ENCODE results near the gene CMTM3. TPM values are rescaled to one million over a fixed set of nuclear protein-coding genes. Genes with fewer than 3 reads are reported as not detected.

The CMTM3 gene
- polyA plus RNA-seq, 1 experiment, result 35.5 TPM

- POLR2A ChIA-PET, result no interaction called here
- no peak overlapping the region for H3K4me3 ChIP-seq (ENCODE audit: low read depth, low read length)
Measured at GRCh38 chr16:66569131-66569530, 35.4 kb upstream of the CMTM3 start.

GRCh38 chr16:66569827-66570405, 34.6 kb upstream of the CMTM3 start:
- Histone ChIP-seq H3K36me3 (ENCODE audit: control insufficient read depth, insufficient read depth, low read length) (peaks cover 2% of the 10 kb centered on the region), H3K27me3 (ENCODE audit: control insufficient read depth, insufficient read depth, low read length) (no peaks in the 10 kb centered on the region), H3K4me3 (ENCODE audit: low read depth, low read length) (no peak overlapping the region)
- ChIA-PET CTCF (interaction anchor here (1.0 to 1.7 kb wide), 5 partner anchors 11 to 170 kb away, joined by 3 to 5 read pairs (median 4); no protein-coding TSS in a partner anchor), POLR2A (no interaction called here)
- DNase-seq (ENCODE audit: low read depth), result no peak
- no peak for TF ChIP-seq CTCF (IDR thresholded peaks at IDR 0.05; ENCODE audit: insufficient read depth, low read depth, low read length)

More at GRCh38 chr16:66569131-66569530, 35.4 kb upstream of the CMTM3 start:
- TF ChIP-seq CTCF (IDR thresholded peaks at IDR 0.05; ENCODE audit: insufficient read depth, low read depth, low read length), result no peak
- CTCF ChIA-PET, result interaction anchor here (1.2 to 1.3 kb wide), 2 partner anchors 11 to 12 kb away, joined by 4 to 5 read pairs; no protein-coding TSS in a partner anchor
- no peak for DNase-seq (ENCODE audit: low read depth)
- Histone ChIP-seq H3K36me3 (ENCODE audit: control insufficient read depth, insufficient read depth, low read length) (peaks cover 2% of the 10 kb centered on the region), H3K27me3 (ENCODE audit: control insufficient read depth, insufficient read depth, low read length) (no peaks in the 10 kb centered on the region)

GRCh38 chr16:66572356-66572755, 32.1 kb upstream of the CMTM3 start:
- CTCF ChIA-PET, result interaction anchor here (1.2 to 1.9 kb wide), 2 partner anchors 22 to 96 kb away, joined by 3 to 4 read pairs; partner anchors contain the start of gene TK2

GRCh38 chr16:66574081-66574480, 30.4 kb upstream of the CMTM3 start:
- Histone ChIP-seq H3K27me3 (ENCODE audit: control insufficient read depth, insufficient read depth, low read length) (peaks cover 13% of the 10 kb centered on the region), H3K4me3 (ENCODE audit: low read depth, low read length) (no peak overlapping the region), H3K36me3 (ENCODE audit: control insufficient read depth, insufficient read depth, low read length) (no peaks in the 10 kb centered on the region; the same call in 1 of the 2 replicates)
- TF ChIP-seq CTCF (IDR thresholded peaks at IDR 0.05; ENCODE audit: insufficient read depth, low read depth, low read length), result no peak
- POLR2A ChIA-PET, result no interaction called here
- CTCF ChIA-PET, result interaction anchor here (0.9 to 2.0 kb wide), 4 partner anchors 12 to 169 kb away, joined by 3 to 7 read pairs (median 4); no protein-coding TSS in a partner anchor
- no peak for DNase-seq (ENCODE audit: low read depth)

More at GRCh38 chr16:66572356-66572755, 32.1 kb upstream of the CMTM3 start:
- Histone ChIP-seq H3K36me3 (ENCODE audit: control insufficient read depth, insufficient read depth, low read length) (no peaks in the 10 kb centered on the region; the same call in 1 of the 2 replicates), H3K4me3 (ENCODE audit: low read depth, low read length) (no peak overlapping the region), H3K27me3 (ENCODE audit: control insufficient read depth, insufficient read depth, low read length) (no peaks in the 10 kb centered on the region)
- TF ChIP-seq CTCF (IDR thresholded peaks at IDR 0.05; ENCODE audit: insufficient read depth, low read depth, low read length), result no peak
- POLR2A ChIA-PET, result no interaction called here
- no peak for DNase-seq (ENCODE audit: low read depth)

- no peak for DNase-seq (ENCODE audit: low read depth)
- no peak for TF ChIP-seq CTCF (IDR thresholded peaks at IDR 0.05; ENCODE audit: insufficient read depth, low read depth, low read length)
- Histone ChIP-seq H3K4me3 (ENCODE audit: low read depth, low read length) (no peak overlapping the region), H3K36me3 (ENCODE audit: control insufficient read depth, insufficient read depth, low read length) (no peaks in the 10 kb centered on the region; the same call in 1 of the 2 replicates), H3K27me3 (ENCODE audit: control insufficient read depth, insufficient read depth, low read length) (peaks cover 13% of the 10 kb centered on the region)
- ChIA-PET POLR2A (no interaction called here), CTCF (interaction anchor here (0.9 to 2.0 kb wide), 3 partner anchors 11 to 170 kb away, joined by 3 to 4 read pairs (median 4); no protein-coding TSS in a partner anchor)
Measured at GRCh38 chr16:66574531-66574930, 30.0 kb upstream of the CMTM3 start.
